Measurements from ENCODE around the gene HMX3.

Gene HMX3

GRCh38 chr10:123153486-123154091 lies 17.8 kb downstream of the HMX3 start:
- TF ChIP-seq, protein P1, sequence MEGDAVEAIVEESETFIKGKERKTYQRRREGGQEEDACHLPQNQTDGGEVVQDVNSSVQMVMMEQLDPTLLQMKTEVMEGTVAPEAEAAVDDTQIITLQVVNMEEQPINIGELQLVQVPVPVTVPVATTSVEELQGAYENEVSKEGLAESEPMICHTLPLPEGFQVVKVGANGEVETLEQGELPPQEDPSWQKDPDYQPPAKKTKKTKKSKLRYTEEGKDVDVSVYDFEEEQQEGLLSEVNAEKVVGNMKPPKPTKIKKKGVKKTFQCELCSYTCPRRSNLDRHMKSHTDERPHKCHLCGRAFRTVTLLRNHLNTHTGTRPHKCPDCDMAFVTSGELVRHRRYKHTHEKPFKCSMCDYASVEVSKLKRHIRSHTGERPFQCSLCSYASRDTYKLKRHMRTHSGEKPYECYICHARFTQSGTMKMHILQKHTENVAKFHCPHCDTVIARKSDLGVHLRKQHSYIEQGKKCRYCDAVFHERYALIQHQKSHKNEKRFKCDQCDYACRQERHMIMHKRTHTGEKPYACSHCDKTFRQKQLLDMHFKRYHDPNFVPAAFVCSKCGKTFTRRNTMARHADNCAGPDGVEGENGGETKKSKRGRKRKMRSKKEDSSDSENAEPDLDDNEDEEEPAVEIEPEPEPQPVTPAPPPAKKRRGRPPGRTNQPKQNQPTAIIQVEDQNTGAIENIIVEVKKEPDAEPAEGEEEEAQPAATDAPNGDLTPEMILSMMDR (conservative IDR thresholded peaks at IDR 0.05; ENCODE audit: low read depth, low read length) = no peak
- no peak for DNase-seq (ENCODE audit: low read depth)
- H3K4me3 ChIP-seq (ENCODE audit: low read depth, low read length) = no peak overlapping the region

DNA sequence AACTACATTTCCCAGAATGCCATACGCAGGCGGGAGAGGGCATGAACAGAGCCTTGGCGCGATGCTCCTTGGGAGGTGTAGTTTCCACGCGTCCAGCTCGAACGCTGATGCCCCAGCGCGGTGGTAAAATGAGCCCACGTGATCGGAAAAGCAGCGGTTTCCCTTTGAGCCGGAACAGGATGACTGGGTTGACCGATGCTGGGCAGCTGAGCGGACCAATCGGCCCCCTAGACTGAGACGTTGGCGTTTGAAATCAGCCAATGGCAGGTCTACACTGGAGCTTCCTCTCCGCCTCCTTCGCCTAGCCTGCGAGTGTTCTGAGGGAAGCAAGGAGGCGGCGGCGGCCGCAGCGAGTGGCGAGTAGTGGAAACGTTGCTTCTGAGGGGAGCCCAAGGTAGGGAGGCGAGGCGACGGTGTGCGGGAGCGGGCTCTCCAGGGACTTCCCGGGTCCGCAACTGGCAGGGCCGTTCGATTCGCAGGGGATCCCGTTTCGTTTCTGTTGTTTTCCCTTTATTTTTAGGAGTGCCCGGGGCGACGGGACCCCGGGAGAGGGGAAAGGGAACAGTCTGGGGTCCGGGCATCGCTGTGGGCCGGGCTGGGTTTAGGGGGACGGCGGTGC lies 18.4 kb downstream of the HMX3 start, which contains the start of gene BUB3:
Gene BUB3, plus strand, starts transcription at position 311 of the 619 bp plus-strand sequence. CDS start 516 bp downstream, outside the sequence.
- peak; percentile 100 for DNase-seq (ENCODE audit: low read depth)
- TF ChIP-seq, protein P1 (conservative IDR thresholded peaks at IDR 0.05; ENCODE audit: low read depth, low read length) = peak; percentile 42
- H3K4me3 ChIP-seq (ENCODE audit: low read depth, low read length) = peak within 1 kb of the TSS; percentile 79

DNA sequence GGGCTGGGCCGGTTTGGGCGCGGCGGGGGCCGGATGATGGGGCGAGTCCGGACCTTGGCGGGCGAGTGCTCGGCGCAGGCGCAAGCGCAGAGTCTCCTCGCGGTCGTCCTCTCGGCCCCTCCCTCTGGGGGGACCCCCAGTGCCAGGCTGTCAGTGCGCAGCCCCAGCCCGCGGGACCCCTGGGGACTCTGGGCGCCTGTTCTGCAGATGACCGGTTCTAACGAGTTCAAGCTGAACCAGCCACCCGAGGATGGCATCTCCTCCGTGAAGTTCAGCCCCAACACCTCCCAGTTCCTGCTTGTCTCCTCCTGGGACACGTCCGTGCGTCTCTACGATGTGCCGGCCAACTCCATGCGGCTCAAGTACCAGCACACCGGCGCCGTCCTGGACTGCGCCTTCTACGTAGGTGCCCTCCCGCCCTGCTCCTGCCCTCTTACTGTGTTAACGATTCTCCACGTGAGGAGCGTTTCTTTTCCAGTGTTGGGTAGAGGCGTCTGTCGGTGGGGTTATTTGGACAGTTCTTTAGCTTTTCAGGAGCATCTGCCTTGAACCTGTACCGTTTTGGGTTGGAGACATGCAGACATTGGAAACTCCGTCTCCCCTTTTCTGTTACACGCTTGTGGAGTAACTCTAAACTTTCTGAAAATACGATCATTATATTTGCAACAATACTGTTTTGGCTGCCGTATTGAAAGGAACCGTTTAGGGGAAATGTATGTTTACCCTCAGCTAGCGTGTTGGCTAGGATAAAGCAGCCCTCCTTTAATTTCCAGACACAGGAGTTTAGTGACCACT lies 19.1 kb downstream of the HMX3 start:
- TF ChIP-seq, protein P1 (conservative IDR thresholded peaks at IDR 0.05; ENCODE audit: low read depth, low read length) = no peak
- H3K4me3 ChIP-seq (ENCODE audit: low read depth, low read length) = peak overlapping the region; percentile 79
- peak; percentile 56 for DNase-seq (ENCODE audit: low read depth)

GRCh38 chr10:123156078-123156477 lies 20.3 kb downstream of the HMX3 start:
- no peak overlapping the region for H3K4me3 ChIP-seq (ENCODE audit: low read depth, low read length)
- DNase-seq (ENCODE audit: low read depth) = peak; percentile 29
- TF ChIP-seq, protein P1 (conservative IDR thresholded peaks at IDR 0.05; ENCODE audit: low read depth, low read length) = no peak

DNA sequence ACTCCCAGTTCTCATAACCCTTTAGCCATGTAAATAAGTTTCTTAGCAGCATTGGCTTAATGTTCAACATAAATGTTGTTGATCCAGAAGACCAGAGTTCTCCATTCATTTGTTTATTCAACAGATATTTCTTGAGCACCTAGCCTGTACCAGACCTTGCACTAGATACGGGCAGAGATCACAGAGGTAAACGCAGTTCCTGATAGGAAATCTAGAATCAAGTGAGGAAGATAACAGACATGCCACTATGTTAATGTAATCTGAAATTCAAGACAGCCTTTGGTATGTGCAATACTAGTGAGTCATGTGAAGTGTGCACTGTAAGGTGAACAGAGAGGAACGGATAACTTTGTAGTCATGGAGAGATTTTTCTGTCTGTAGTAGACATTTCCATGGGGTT lies 21.4 kb downstream of the HMX3 start:
- TF ChIP-seq, protein P1 (conservative IDR thresholded peaks at IDR 0.05; ENCODE audit: low read depth, low read length) = no peak
- DNase-seq (ENCODE audit: low read depth) = peak; percentile 80
- no peak overlapping the region for H3K4me3 ChIP-seq (ENCODE audit: low read depth, low read length)

DNA sequence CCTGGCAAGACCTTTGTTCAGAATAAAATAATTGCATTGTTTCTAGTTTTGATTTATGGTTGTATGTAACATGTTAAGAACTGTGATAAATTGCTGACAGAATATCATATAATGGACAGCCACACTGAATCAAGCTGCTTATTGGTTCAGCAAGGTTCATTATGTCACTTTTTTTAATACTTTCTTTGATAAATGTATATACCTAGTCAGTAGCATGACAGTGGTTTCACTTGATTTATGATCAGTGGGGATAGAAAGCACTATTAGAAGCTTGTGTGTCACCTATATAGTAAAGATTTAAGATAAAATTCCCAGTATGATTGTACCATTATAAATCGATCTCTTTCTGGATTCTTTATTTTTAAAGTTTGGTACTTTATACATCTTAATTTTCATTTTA lies 22.9 kb downstream of the HMX3 start:
- no peak overlapping the region for H3K4me3 ChIP-seq (ENCODE audit: low read depth, low read length)
- TF ChIP-seq, protein P1 (conservative IDR thresholded peaks at IDR 0.05; ENCODE audit: low read depth, low read length) = no peak

More for the DNA sequence above, 22.9 kb downstream of the HMX3 start:
- no peak for DNase-seq (ENCODE audit: low read depth)

Measured in choroid plexus epithelial cell (primary cell).